K562 (cell line): Measurements from ENCODE around the gene UGT3A1. TPM values are rescaled to one million over a fixed set of nuclear protein-coding genes. Genes with fewer than 3 reads are reported as not detected.

ENCODE experiments used
- ATAC-seq: fragments of 200-7000 bp; cut with Tn5 transposase; 3 replicates; pipeline ENCODE4 v1.9.1; 2020; ENCODE audit warnings: moderate library complexity
- BruUV-seq: library from RNA; stranded (reverse); fragments of 400-500 nt; replicated peaks from 2 replicates; lab custom pipeline; 2021; lab: Mats Ljungman, UMichigan
- CTCF ChIA-PET: fragments of 300-600 bp; formaldehyde crosslinking; extraction: SDS; loops from one replicate; lab custom pipeline; 2021; ENCODE audit warnings: low intra/inter-chr PET ratio; lab: Yijun Ruan, JAX
- POLR2A ChIA-PET: fragments of 300-600, 350-650 bp; sonication (Branson Sonifier 250); formaldehyde crosslinking; extraction: SDS; loops from one replicate; lab custom pipeline; 2021; ENCODE audit warnings: antibody characterized with exemption, inconsistent platforms; lab: Yijun Ruan, JAX
- DNase-seq, 4 experiments: peaks; one replicate each; pipeline versions ENCODE4 v3.0.0 to v3.0.0-alpha.2; 2011 to 2018; ENCODE audit warnings: low spot score in 3 of 4, mixed read lengths in 3 of 4; ENCODE audit errors: extremely low read depth in 1 of 4
- FAIRE-seq: peaks from 2 replicates; lab custom pipeline; 2011; peaks lifted over from hg19 to GRCh38; lab: Jason Lieb, UNC
- H2AFZ ChIP-seq: 2 replicates; pipeline ENCODE4 v1.6.0; 2011; ENCODE audit warnings: low read depth, low read length, control low read depth, inconsistent platforms
- H3K27ac ChIP-seq: fragments of 200-600 bp; 3 replicates; pipeline ENCODE4 v1.8.0; 2011; ENCODE audit warnings: low read depth, mild to moderate bottlenecking, control low read depth, inconsistent platforms, low read length, moderate library complexity, mixed read lengths; ENCODE audit errors: extremely low read depth
- H3K27me3 ChIP-seq, 2 experiments: fragments of 300-600 bp in 1 of 2; 2 replicates in 1 of 2; 3 replicates in 1 of 2; pipeline versions ENCODE4 v1.6.0 to v1.8.0; 2011; ENCODE audit warnings: inconsistent platforms in 2 of 2, low read length in 2 of 2, mild to moderate bottlenecking in 1 of 2, mixed read lengths in 1 of 2, moderate library complexity in 1 of 2; ENCODE audit not compliant: control insufficient read depth in 2 of 2, insufficient read depth in 2 of 2
- H3K36me3 ChIP-seq: fragments of 300-600 bp; 3 replicates; pipeline ENCODE4 v1.8.0; 2011; ENCODE audit warnings: mild to moderate bottlenecking, low read length, inconsistent platforms; ENCODE audit not compliant: control insufficient read depth, insufficient read depth
- H3K4me1 ChIP-seq, 2 experiments: fragments of 200-600 bp in 1 of 2; replicated peaks in 1 of 2; 2 replicates in 1 of 2; 3 replicates in 1 of 2; pipeline versions ENCODE4 v1.5.1 to v1.8.0; 2011; ENCODE audit warnings: inconsistent platforms in 2 of 2, low read length in 2 of 2, mild to moderate bottlenecking in 1 of 2, mixed read lengths in 1 of 2, moderate library complexity in 1 of 2; ENCODE audit not compliant: control insufficient read depth in 2 of 2, insufficient read depth in 2 of 2
- H3K4me2 ChIP-seq: 2 replicates; pipeline ENCODE4 v1.6.1; 2011; ENCODE audit warnings: low read length, control low read depth, inconsistent platforms, mixed read lengths; ENCODE audit not compliant: insufficient read depth
- H3K4me3 ChIP-seq: fragments of 200-600 bp; sonication (generic), shearing (Covaris generic); 2 replicates; pipeline ENCODE4 v1.5.1; 2016; ENCODE audit warnings: control low read depth, inconsistent platforms
- H3K79me2 ChIP-seq: fragments of 200-600 bp; 3 replicates; pipeline ENCODE4 v1.8.0; 2011; ENCODE audit warnings: low read length, inconsistent platforms; ENCODE audit not compliant: control insufficient read depth, insufficient read depth
- H3K9ac ChIP-seq, 2 experiments: 2 replicates each; pipeline versions ENCODE4 v1.6.0 to v1.6.1; 2011; ENCODE audit warnings: low read depth in 2 of 2, low read length in 2 of 2, control low read depth in 1 of 2, inconsistent platforms in 1 of 2, mild to moderate bottlenecking in 1 of 2, mixed read lengths in 1 of 2; ENCODE audit not compliant: insufficient read depth in 1 of 2
- H3K9me1 ChIP-seq: one replicate; pipeline ENCODE4 v1.6.0; 2011; ENCODE audit warnings: inconsistent platforms, mild to moderate bottlenecking, low read length, moderate library complexity; ENCODE audit not compliant: control insufficient read depth, insufficient read depth
- H3K9me3 ChIP-seq: replicated peaks from 2 replicates; pipeline ENCODE4 v1.5.1; 2011; ENCODE audit warnings: low read depth, low read length, inconsistent platforms; ENCODE audit not compliant: control insufficient read depth, insufficient read depth
- H4K20me1 ChIP-seq: replicated peaks from 2 replicates; pipeline ENCODE4 v1.6.1; 2011; ENCODE audit warnings: low read length, inconsistent platforms, mixed read lengths; ENCODE audit not compliant: control insufficient read depth, insufficient read depth
- CUX1 ChIP-seq: fragments of 200-800 bp; sonication (Bioruptor generic); IDR thresholded peaks from 2 replicates; pipeline ENCODE4 v1.6.1; 2016; ENCODE audit warnings: missing genetic modification characterization, missing compliant biosample characterization
- GABPB2 ChIP-seq: fragments of 250-450 bp; sonication (Bioruptor Pico); conservative IDR thresholded peaks from 2 replicates; pipeline ENCODE4 v1.5.1; 2021; ENCODE audit warnings: mild to moderate bottlenecking
- MAFF ChIP-seq: IDR thresholded peaks from 2 replicates; pipeline ENCODE4 v1.6.1; 2012; ENCODE audit warnings: low read length, improper control_type of control experiment
- NELFE ChIP-seq: IDR thresholded peaks from 2 replicates; pipeline ENCODE4 v1.6.1; 2011; ENCODE audit warnings: mild to moderate bottlenecking; ENCODE audit not compliant: insufficient read depth, insufficient read length
- REST ChIP-seq, 2 experiments: fragments of 450-650 bp; formaldehyde crosslinking in 1 of 2; IDR thresholded peaks; 2 replicates each; pipeline versions ENCODE4 v1.4.0 to v1.6.1; 2014 to 2020; ENCODE audit warnings: mild to moderate bottlenecking in 2 of 2, borderline replicate concordance in 1 of 2, low read depth in 1 of 2
- ZNF280A ChIP-seq: fragments of 450-650 bp; IDR thresholded peaks from 2 replicates; pipeline ENCODE4 v1.6.1; 2018; ENCODE audit warnings: mild to moderate bottlenecking, low read depth; ENCODE audit not compliant: partially characterized antibody
- WGBS: fragments of 100-300 bp; shearing (Covaris generic); methylation state at CpG from one replicate; pipeline ENCODE4 v1.1.6; 2016; ENCODE audit warnings: low coverage, mixed read lengths; ENCODE audit not compliant: insufficient coverage; ENCODE audit errors: missing lambda C conversion rate; 5-methylcytosine and 5-hydroxymethylcytosine counted together
- in situ Hi-C: fragments of 300-500 bp; cut with MboI; formaldehyde crosslinking; loops from 4 replicates; pipeline ENCODE4 v1.15.0; 2018; ENCODE audit warnings: inconsistent platforms, mixed read lengths
- intact Hi-C: fragments of 100-400 bp; cut with micrococcal nuclease; formaldehyde crosslinking; loops from 2 replicates; pipeline ENCODE4 v1.14.2; 2022
- polyA plus RNA-seq, 8 experiments: library from polyadenylated mRNA; depleted of rRNA in 4 of 8; stranded (reverse) in 5 of 8; unstranded in 3 of 8; fragments of >200 nt; fragmentation: Nextera tagmentation in 2 of 8; fragmentation: Illumina TruSeq in 1 of 8; extraction: Ambion mirVana in 2 of 8; extraction: Trizol in 1 of 8; gene quantifications; 2 replicates each; pipeline versions ENCODE4 v1.2.1 to v1.2.3, GENCODE V29; 2011 to 2014; ENCODE audit warnings: inconsistent platforms in 1 of 8, missing spikeins in 1 of 8
- total RNA-seq, 7 experiments: library from RNA; depleted of rRNA in 6 of 7; stranded (reverse); fragments of >200 nt in 6 of 7; fragmentation: Illumina TruSeq in 2 of 7; extraction: Trizol in 2 of 7; gene quantifications; 2 replicates each; pipeline versions ENCODE4 v1.2.1 to v1.2.3, GENCODE V29; 2011 to 2021; ENCODE audit warnings: low replicate concordance in 1 of 7

The UGT3A1 gene
- total and polyA plus RNA-seq, 9 of the 15 experiments (the other 6 are each of a cell fraction or from before 2014, with no cell fraction given): not detected

GRCh38 chr5:36033486-36033885 is 42.3 kb upstream of the UGT3A1 start:
- Histone ChIP-seq H3K79me2 (no peaks in the 10 kb centered on the region), H3K36me3 (no peaks in the 10 kb centered on the region), H3K9me3 (no peaks in the 10 kb centered on the region), H3K27me3 (peaks cover 0 to 6% of the 10 kb centered on the region in 2 experiments; a peak in 1 of 5 replicates), H3K4me2 (no peak overlapping the region), H3K9me1 (no peaks in the 10 kb centered on the region), H3K27ac (no peak overlapping the region), H2AFZ (no peak overlapping the region), H3K4me1 (no peaks in the 10 kb centered on the region), H3K9ac (no peak overlapping the region), H4K20me1 (no peaks in the 10 kb centered on the region), H3K4me3 (no peak overlapping the region)
- in situ Hi-C loops: no loop called here
- DNase-seq (no peak), ATAC-seq (no peak), FAIRE-seq (no peak)
- intact Hi-C loops: no loop called here
- ChIA-PET CTCF (no interaction called here), POLR2A (no interaction called here)
- BruUV-seq: no TSS peak
- WGBS: 0% methylated on average over 1 of the region's 1 CpG
- TF ChIP-seq CUX1 (CRISPR knock-in tag) (no peak), MAFF (no peak), GABPB2 (CRISPR knock-in tag) (no peak), REST (IDR thresholded peaks at IDR 0.05; ENCODE audit: borderline replicate concordance) (no peak), REST (CRISPR knock-in tag; IDR thresholded peaks at IDR 0.05; ENCODE audit: low read depth) (no peak), NELFE (no peak), ZNF280A (no peak)
